ENCODE data around the gene EXOC7. TPM values are rescaled to one million over a fixed set of nuclear protein-coding genes. Genes with fewer than 3 reads are reported as not detected.

EXOC7 gene
- total RNA-seq, 1 donor from 2014 or later = 183 TPM

- no peak overlapping the region for H3K4me3 Mint-ChIP-seq (ENCODE audit: unreplicated experiment)
- DNase-seq (ENCODE audit: low spot score) = no peak
- H3K27me3 Mint-ChIP-seq (ENCODE audit: unreplicated experiment) = no peaks in the 10 kb centered on the region
- H3K9me3 Mint-ChIP-seq (ENCODE audit: unreplicated experiment) = no peaks in the 10 kb centered on the region
- no peak overlapping the region for H3K27ac Mint-ChIP-seq (ENCODE audit: unreplicated experiment)
- TF ChIP-seq CTCF (IDR thresholded peaks at IDR 0.05; ENCODE audit: unreplicated experiment) = no peak
- H3K4me1 Mint-ChIP-seq (ENCODE audit: unreplicated experiment) = peaks cover 5% of the 10 kb centered on the region
- peaks cover 27% of the 10 kb centered on the region for H3K36me3 Mint-ChIP-seq (ENCODE audit: low read depth, unreplicated experiment)
Observed at GRCh38 chr17:76094046-76094445, 9.5 kb downstream of the EXOC7 start.

- Mint-ChIP-seq H3K36me3 (ENCODE audit: low read depth, unreplicated experiment) (peaks cover 33% of the 10 kb centered on the region), H3K9me3 (ENCODE audit: unreplicated experiment) (no peaks in the 10 kb centered on the region), H3K4me1 (ENCODE audit: unreplicated experiment) (peaks cover 5% of the 10 kb centered on the region), H3K4me3 (ENCODE audit: unreplicated experiment) (no peak overlapping the region), H3K27ac (ENCODE audit: unreplicated experiment) (no peak overlapping the region), H3K27me3 (ENCODE audit: unreplicated experiment) (peaks cover 3% of the 10 kb centered on the region)
- no peak for TF ChIP-seq CTCF (IDR thresholded peaks at IDR 0.05; ENCODE audit: unreplicated experiment)
- no peak for DNase-seq (ENCODE audit: low spot score)
Observed at GRCh38 chr17:76092526-76093413, 10.8 kb downstream of the EXOC7 start.

GRCh38 chr17:76091526-76092286, 11.9 kb downstream of the EXOC7 start:
- TF ChIP-seq CTCF (IDR thresholded peaks at IDR 0.05; ENCODE audit: unreplicated experiment) = no peak
- Mint-ChIP-seq H3K4me3 (ENCODE audit: unreplicated experiment) (peak overlapping the region; percentile 37), H3K36me3 (ENCODE audit: low read depth, unreplicated experiment) (peaks cover 37% of the 10 kb centered on the region), H3K4me1 (ENCODE audit: unreplicated experiment) (peaks cover 5% of the 10 kb centered on the region), H3K9me3 (ENCODE audit: unreplicated experiment) (no peaks in the 10 kb centered on the region), H3K27me3 (ENCODE audit: unreplicated experiment) (peaks cover 8% of the 10 kb centered on the region), H3K27ac (ENCODE audit: unreplicated experiment) (no peak overlapping the region)
- no peak for DNase-seq (ENCODE audit: low spot score)

GRCh38 chr17:76090517-76091129, 13.0 kb downstream of the EXOC7 start:
- H3K36me3 Mint-ChIP-seq (ENCODE audit: low read depth, unreplicated experiment) = peaks cover 34% of the 10 kb centered on the region
- H3K27me3 Mint-ChIP-seq (ENCODE audit: unreplicated experiment) = peaks cover 8% of the 10 kb centered on the region
- DNase-seq (ENCODE audit: low spot score) = no peak

More at GRCh38 chr17:76090517-76091129, 13.0 kb downstream of the EXOC7 start:
- no peaks in the 10 kb centered on the region for H3K9me3 Mint-ChIP-seq (ENCODE audit: unreplicated experiment)
- H3K4me3 Mint-ChIP-seq (ENCODE audit: unreplicated experiment) = no peak overlapping the region
- TF ChIP-seq CTCF (IDR thresholded peaks at IDR 0.05; ENCODE audit: unreplicated experiment) = no peak
- no peak overlapping the region for H3K27ac Mint-ChIP-seq (ENCODE audit: unreplicated experiment)
- peaks cover 1% of the 10 kb centered on the region for H3K4me1 Mint-ChIP-seq (ENCODE audit: unreplicated experiment)
